Mesothelial cell of epicardium (in vitro differentiated cells): ENCODE measurements around the gene CYB561A3. TPM values are rescaled to one million over a fixed set of nuclear protein-coding genes. Genes with fewer than 3 reads are reported as not detected.

Experiments
- DNase-seq, 2 experiments: peaks; one replicate each; pipeline ENCODE4 v3.0.0; 2021; ENCODE audit warnings: low spot score in 2 of 2; ENCODE audit not compliant: unreplicated experiment in 2 of 2
- H3K27ac Mint-ChIP-seq: 2 replicates; pipeline ENCODE4 v1.8.0; 2021; ENCODE audit warnings: mixed read lengths
- H3K27me3 Mint-ChIP-seq: 2 replicates; pipeline ENCODE4 v1.8.0; 2021; ENCODE audit warnings: low read depth, mixed read lengths
- H3K36me3 Mint-ChIP-seq: 2 replicates; pipeline ENCODE4 v1.8.0; 2021; ENCODE audit warnings: mixed read lengths
- H3K4me1 Mint-ChIP-seq: 2 replicates; pipeline ENCODE4 v1.8.0; 2021; ENCODE audit warnings: mixed read lengths
- H3K4me3 Mint-ChIP-seq: 2 replicates; pipeline ENCODE4 v1.8.0; 2021; ENCODE audit warnings: mild to moderate bottlenecking, moderate library complexity, mixed read lengths
- H3K9me3 Mint-ChIP-seq: 2 replicates; pipeline ENCODE4 v1.8.0; 2021; ENCODE audit warnings: mixed read lengths
- total RNA-seq: library from RNA; stranded (reverse); gene quantifications from 3 replicates; pipeline ENCODE4 v1.2.1, GENCODE V29; 2021
- TF ChIP-seq, protein P1 (sequence below): fragments of 200-600 bp; sonication (generic); IDR thresholded peaks from one replicate; pipeline ENCODE4 v1.5.0; 2021; ENCODE audit warnings: antibody characterized with exemption; ENCODE audit not compliant: unreplicated experiment

The CYB561A3 gene
- total RNA-seq, 1 donor from 2014 or later = 26.3 TPM

DNA sequence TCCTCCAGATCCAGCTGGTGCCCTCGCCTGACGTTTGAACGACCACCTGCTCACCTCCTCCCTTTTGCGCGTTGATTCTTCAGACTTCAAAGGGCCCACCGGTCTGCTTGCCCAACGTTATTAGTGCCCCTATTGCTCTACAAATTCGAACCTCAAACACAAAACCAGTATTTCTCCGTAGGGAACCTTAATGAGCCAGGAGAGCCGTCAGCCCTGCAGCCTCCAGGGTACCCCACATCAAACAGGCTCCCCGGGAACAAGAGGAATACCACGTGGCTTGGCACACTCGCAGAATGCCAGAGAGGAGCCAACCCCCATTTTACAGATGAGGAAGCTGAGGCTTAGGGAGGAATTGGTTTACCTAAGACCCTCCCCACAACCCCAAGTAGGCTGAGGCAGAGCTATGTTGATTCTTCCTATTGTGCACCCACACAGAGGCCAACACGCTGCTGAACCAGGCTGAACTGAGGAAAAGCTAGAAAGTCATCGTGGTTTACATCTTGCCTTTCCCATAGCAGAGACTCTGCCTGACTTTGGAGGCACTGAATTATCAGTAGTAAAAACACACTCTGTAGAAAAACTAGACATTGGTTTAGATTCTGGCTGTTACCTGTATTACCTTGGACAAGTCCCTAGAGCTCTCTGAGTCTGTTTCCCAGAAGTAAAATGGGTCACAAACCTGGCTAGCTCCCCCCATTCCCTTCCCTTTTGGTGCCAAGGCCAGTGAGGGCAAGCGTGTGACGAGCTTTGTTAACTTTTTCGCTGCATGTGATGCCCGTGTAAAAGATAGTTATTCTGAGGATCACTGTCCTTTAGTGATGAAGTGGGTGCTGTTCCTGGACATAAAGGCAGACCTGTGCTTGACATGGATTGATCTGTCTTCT is 27.9 kb downstream of the CYB561A3 start:
- Mint-ChIP-seq H3K27ac (peak overlapping the region; percentile 97), H3K36me3 (peaks cover 11% of the 10 kb centered on the region), H3K27me3 (no peaks in the 10 kb centered on the region), H3K4me1 (peaks cover 50% of the 10 kb centered on the region), H3K9me3 (no peaks in the 10 kb centered on the region), H3K4me3 (peak overlapping the region; percentile 89)
- no peak for DNase-seq
- TF ChIP-seq, protein P1, sequence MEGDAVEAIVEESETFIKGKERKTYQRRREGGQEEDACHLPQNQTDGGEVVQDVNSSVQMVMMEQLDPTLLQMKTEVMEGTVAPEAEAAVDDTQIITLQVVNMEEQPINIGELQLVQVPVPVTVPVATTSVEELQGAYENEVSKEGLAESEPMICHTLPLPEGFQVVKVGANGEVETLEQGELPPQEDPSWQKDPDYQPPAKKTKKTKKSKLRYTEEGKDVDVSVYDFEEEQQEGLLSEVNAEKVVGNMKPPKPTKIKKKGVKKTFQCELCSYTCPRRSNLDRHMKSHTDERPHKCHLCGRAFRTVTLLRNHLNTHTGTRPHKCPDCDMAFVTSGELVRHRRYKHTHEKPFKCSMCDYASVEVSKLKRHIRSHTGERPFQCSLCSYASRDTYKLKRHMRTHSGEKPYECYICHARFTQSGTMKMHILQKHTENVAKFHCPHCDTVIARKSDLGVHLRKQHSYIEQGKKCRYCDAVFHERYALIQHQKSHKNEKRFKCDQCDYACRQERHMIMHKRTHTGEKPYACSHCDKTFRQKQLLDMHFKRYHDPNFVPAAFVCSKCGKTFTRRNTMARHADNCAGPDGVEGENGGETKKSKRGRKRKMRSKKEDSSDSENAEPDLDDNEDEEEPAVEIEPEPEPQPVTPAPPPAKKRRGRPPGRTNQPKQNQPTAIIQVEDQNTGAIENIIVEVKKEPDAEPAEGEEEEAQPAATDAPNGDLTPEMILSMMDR = no peak

DNA sequence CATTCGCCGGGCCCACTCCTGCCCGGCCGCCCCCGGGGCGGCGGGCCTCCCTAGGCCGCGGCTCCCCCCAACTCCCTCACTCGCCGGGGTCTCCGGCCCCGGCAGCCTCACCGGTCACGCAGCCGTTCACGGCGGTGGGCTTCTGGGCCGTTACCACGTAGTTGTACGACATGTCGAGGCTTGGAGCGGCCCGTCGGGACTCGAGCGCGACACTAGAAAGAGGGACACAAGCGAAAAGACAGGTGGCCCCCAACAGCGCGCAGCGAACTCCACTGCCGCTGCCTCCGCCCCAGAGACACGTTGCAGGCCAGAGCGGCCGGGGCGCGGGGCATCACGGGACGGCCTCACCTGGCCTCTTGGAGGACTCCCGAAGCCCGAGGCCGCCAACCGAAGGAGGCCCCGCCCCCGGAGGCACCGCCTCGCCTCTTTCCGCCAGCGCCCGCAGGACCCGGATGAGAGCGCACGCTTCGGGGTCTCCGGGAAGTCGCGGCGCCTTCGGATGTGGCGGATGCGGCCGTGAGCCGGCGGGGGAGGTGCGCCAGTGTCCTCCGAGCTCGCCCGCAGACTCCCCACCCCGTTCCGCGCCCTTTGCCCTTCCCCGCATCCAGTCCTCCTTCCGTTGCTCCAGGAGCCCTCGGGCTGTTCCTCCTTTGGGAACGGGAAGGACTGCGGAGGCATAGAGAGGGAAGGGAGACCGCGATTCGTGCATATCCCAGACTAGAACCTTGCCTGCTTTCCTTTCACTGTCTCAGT is 28.7 kb downstream of the CYB561A3 start, which contains the start of the genes DDB1 and TKFC:
Gene DDB1, minus strand, starts transcription at position 309 of the 753 bp plus-strand sequence. Its CDS starts 137 bp downstream, at position 172.
Gene TKFC, plus strand, starts transcription at position 432 of the 753 bp plus-strand sequence. CDS start 1,501 bp downstream, outside the sequence.
- Mint-ChIP-seq H3K9me3 (no peaks in the 10 kb centered on the region), H3K36me3 (peaks cover 9% of the 10 kb centered on the region), H3K27me3 (no peaks in the 10 kb centered on the region), H3K4me1 (peaks cover 50% of the 10 kb centered on the region), H3K4me3 (peak within 1 kb of the TSS; percentile 89), H3K27ac (peak within 1 kb of the TSS; percentile 97)
- DNase-seq = peak; percentile 92 to 95
- TF ChIP-seq, protein P1 = no peak

DNA sequence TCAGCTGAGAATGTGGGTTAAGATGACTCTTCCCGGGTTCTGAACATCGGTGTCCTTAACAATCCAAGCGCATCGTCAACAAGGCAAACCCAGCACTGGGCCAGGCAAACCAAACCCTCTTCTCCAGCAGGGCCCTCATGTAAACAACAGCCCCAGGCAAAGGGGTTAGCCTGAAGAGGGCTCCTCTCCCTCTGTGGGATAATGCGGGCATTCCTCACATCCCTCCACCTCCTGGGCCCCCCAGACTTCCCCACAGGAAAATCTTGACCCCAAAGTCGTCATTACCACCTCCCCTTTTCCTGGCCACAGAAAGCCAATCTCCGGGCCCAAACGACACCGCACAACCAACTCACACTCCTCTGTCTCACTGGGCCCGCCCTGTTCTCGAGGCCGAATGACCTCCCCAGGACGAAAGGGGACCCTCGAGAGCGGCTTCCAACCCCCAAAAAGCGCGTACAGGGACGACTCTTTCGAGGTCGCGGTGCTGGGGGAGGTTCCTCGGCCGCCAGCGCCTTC is 29.3 kb downstream of the CYB561A3 start:
- H3K27ac Mint-ChIP-seq = peak overlapping the region; percentile 96
- H3K4me1 Mint-ChIP-seq = peaks cover 52% of the 10 kb centered on the region
- no peak for DNase-seq
- peaks cover 14% of the 10 kb centered on the region for H3K36me3 Mint-ChIP-seq
- H3K4me3 Mint-ChIP-seq = peak overlapping the region; percentile 89
- H3K9me3 Mint-ChIP-seq = no peaks in the 10 kb centered on the region
- TF ChIP-seq, protein P1 = no peak
- H3K27me3 Mint-ChIP-seq = no peaks in the 10 kb centered on the region

DNA sequence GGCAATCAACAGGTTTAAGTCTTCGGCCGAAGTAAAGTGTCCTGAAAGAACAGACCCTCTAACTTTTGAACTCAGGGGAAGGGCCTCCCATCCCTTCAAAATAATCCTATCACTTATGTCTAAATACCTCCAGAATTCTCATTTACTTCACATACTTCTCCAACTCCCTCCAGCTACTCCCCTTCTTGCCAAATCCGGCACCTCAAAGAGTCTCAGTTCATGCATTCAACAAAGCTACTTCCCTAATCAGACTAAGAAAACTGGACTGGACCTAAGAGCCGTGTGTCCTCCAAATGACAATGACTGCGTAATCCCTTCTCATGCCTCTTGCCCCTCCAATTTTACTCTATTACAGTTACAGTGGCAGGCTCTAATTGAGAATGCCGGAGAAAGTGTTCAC is 30.0 kb downstream of the CYB561A3 start:
- H3K27me3 Mint-ChIP-seq = no peaks in the 10 kb centered on the region
- peak overlapping the region; percentile 96 for H3K27ac Mint-ChIP-seq
- H3K36me3 Mint-ChIP-seq = peaks cover 14% of the 10 kb centered on the region
- H3K4me3 Mint-ChIP-seq = peak overlapping the region; percentile 89
- TF ChIP-seq, protein P1 = no peak
- no peaks in the 10 kb centered on the region for H3K9me3 Mint-ChIP-seq
- peaks cover 47% of the 10 kb centered on the region for H3K4me1 Mint-ChIP-seq
- no peak for DNase-seq

DNA sequence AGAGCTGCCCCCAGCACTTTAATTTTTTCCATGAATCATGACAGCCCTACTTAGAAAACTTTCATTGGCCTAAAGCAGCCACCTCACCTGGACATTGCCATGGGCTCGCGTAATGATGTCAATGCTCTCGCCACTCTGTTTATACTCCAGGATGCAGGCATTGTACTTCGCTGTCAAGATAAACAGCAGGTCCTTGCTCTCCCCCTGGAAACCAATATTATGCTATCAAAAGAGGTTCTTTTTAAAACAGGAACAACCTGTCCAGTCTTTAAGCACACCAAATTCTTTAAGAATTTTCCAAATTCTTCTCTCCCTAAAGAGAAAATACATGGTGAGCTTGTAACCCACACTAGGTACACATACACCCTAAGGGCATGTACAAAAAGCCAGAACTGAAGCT is 31.8 kb downstream of the CYB561A3 start:
- no peak overlapping the region for H3K27ac Mint-ChIP-seq

More for the DNA sequence above, 31.8 kb downstream of the CYB561A3 start:
- Mint-ChIP-seq H3K4me1 (peaks cover 45% of the 10 kb centered on the region), H3K9me3 (no peaks in the 10 kb centered on the region), H3K4me3 (no peak overlapping the region), H3K36me3 (peaks cover 22% of the 10 kb centered on the region), H3K27me3 (no peaks in the 10 kb centered on the region)
- no peak for DNase-seq
- TF ChIP-seq, protein P1 = no peak
